Panc1 (cell line): Measurements from ENCODE around the gene CDC25B. TPM values are rescaled to one million over a fixed set of nuclear protein-coding genes. Genes with fewer than 3 reads are reported as not detected.

Experiments
- ATAC-seq: fragments of 200-7000 bp; cut with Tn5 transposase; 2 replicates; pipeline ENCODE4 v1.9.1; 2020; ENCODE audit warnings: mild to moderate bottlenecking, moderate library complexity
- BruUV-seq: library from RNA; stranded (reverse); fragments of 400-500 nt; replicated peaks from 2 replicates; lab custom pipeline; 2021; lab: Mats Ljungman, UMichigan
- CTCF ChIA-PET: fragments of 300-600 bp; sonication (Branson Sonifier 250); formaldehyde crosslinking; loops from one replicate; lab custom pipeline; 2022; ENCODE audit warnings: antibody characterized with exemption; lab: Charles Lee
- POLR2A ChIA-PET: fragments of 300-600 bp; sonication (Branson Sonifier 250); formaldehyde crosslinking; loops from one replicate; lab custom pipeline; 2022; ENCODE audit warnings: antibody characterized with exemption; lab: Charles Lee
- DNase-seq: peaks from one replicate; pipeline ENCODE4 v3.0.0-alpha.2; 2010; ENCODE audit warnings: low read depth, low spot score
- H3K27ac ChIP-seq: 2 replicates; pipeline ENCODE4 v1.5.1; 2011; ENCODE audit warnings: mild to moderate bottlenecking, low read length, inconsistent platforms
- H3K27me3 ChIP-seq: fragments of 200-500 bp; sonication (Bioruptor generic); 2 replicates; pipeline ENCODE4 v1.6.0; 2014; ENCODE audit warnings: low read length, inconsistent platforms; ENCODE audit not compliant: control insufficient read depth, insufficient read depth
- H3K36me3 ChIP-seq: fragments of 200-500 bp; sonication (Bioruptor generic); 2 replicates; pipeline ENCODE4 v1.5.1; 2014; ENCODE audit warnings: inconsistent platforms, mild to moderate bottlenecking, low read length, moderate library complexity; ENCODE audit not compliant: control insufficient read depth, insufficient read depth
- H3K4me1 ChIP-seq: 2 replicates; pipeline ENCODE4 v1.5.1; 2011; ENCODE audit warnings: inconsistent platforms, mild to moderate bottlenecking, low read length, moderate library complexity; ENCODE audit not compliant: control insufficient read depth, insufficient read depth
- H3K4me3 ChIP-seq, 2 experiments: 2 replicates each; pipeline ENCODE4 v1.5.1; 2011 to 2012; ENCODE audit warnings: low read depth in 2 of 2, low read length in 2 of 2, mild to moderate bottlenecking in 2 of 2, inconsistent platforms in 1 of 2, moderate library complexity in 1 of 2
- H3K9me3 ChIP-seq: fragments of 200-500 bp; sonication (Bioruptor generic); 2 replicates; pipeline ENCODE4 v1.5.1; 2014; ENCODE audit warnings: low read depth, mild to moderate bottlenecking, inconsistent platforms, low read length, moderate library complexity; ENCODE audit not compliant: control insufficient read depth, insufficient read depth
- POLR2AphosphoS5 ChIP-seq: IDR thresholded peaks from 2 replicates; pipeline ENCODE4 v1.6.1; 2012; ENCODE audit warnings: mild to moderate bottlenecking, low read depth, low read length, moderate library complexity
- SIN3A ChIP-seq: IDR thresholded peaks from 2 replicates; pipeline ENCODE4 v1.6.1; 2012; ENCODE audit warnings: low read depth, mild to moderate bottlenecking, low read length, moderate library complexity, borderline replicate concordance; ENCODE audit not compliant: insufficient read depth
- TCF7L2 ChIP-seq: IDR thresholded peaks from 2 replicates; pipeline ENCODE4 v1.6.1; 2011; ENCODE audit warnings: mild to moderate bottlenecking, low read depth, low read length, inconsistent platforms
- in situ Hi-C: cut with HindIII; loops from 2 replicates; pipeline ENCODE4 v1.10.0; 2016; ENCODE audit warnings: low sequenced_read_pairs, low pct_unique_long_range_greater_than_20kb
- intact Hi-C: fragments of 100-400 bp; cut with micrococcal nuclease; formaldehyde crosslinking; loops from one replicate; pipeline ENCODE4 v1.10.0; 2022; ENCODE audit not compliant: unreplicated experiment
- total RNA-seq: library from RNA; stranded (reverse); gene quantifications from one replicate; pipeline ENCODE4 v1.2.1, GENCODE V29; 2021; ENCODE audit not compliant: unreplicated experiment
- TF ChIP-seq, protein P1 (sequence below): fragments of 450-650 bp; IDR thresholded peaks from 2 replicates; pipeline ENCODE4 v1.5.1; 2017; ENCODE audit warnings: mild to moderate bottlenecking
- TF ChIP-seq, protein P2 (sequence below), 2 experiments: IDR thresholded peaks; 2 replicates each; pipeline ENCODE4 v1.6.1; 2011 to 2012; ENCODE audit warnings: low read depth in 2 of 2, control low read depth in 1 of 2, low read length in 1 of 2, mild to moderate bottlenecking in 1 of 2, moderate library complexity in 1 of 2; ENCODE audit not compliant: insufficient read depth in 1 of 2

CDC25B gene
- total RNA-seq, 1 experiment from 2014 or later, result 170 TPM

DNA sequence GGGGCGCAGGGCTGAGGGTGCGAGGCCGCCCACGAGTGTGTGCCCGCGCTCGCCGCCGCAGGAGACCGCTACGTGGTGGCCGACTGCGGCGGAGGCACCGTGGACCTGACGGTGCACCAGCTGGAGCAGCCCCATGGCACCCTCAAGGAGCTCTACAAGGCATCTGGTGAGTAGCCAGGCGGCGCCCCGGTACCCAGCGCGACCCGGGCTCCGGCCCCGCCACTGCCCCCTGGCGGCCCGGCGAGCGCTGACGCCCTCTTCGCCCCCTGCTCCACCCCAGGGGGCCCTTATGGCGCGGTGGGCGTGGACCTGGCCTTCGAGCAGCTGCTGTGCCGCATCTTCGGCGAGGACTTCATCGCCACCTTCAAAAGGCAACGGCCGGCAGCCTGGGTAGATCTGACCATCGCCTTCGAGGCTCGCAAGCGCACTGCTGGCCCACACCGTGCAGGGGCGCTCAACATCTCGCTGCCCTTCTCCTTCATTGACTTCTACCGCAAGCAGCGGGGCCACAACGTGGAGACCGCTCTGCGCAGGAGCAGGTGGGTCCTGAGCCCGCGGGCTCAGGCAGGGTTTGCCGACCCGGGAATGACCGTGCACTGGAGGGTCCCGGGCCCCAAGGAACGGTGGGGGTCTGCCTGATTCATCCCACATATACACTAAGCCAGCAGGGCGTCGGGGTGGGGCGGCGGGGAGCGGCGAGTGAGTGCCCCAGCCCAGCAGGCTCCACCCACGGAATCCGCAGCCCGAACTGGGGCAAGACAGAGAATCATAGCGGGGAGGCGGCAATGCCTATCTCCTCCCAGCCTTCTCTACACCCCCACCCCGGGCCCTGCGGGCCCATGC is 46.2 kb upstream of the CDC25B start:
- no peaks in the 10 kb centered on the region; the same call in 1 of the 2 replicates for H3K4me1 ChIP-seq
- H3K36me3 ChIP-seq, result no peaks in the 10 kb centered on the region
- in situ Hi-C loops (no loop called here), intact Hi-C loops (loop anchor here (10.0 kb wide), 1 partner anchor 75 kb away; no protein-coding TSS in a partner anchor)
- H3K27me3 ChIP-seq, result peaks cover 6% of the 10 kb centered on the region
- no peaks in the 10 kb centered on the region for H3K9me3 ChIP-seq
- no TSS peak for BruUV-seq
- ChIA-PET CTCF (interaction anchor here (0.7 to 2.1 kb wide), 4 partner anchors 19 to 73 kb away, joined by 3 to 10 read pairs (median 4); no protein-coding TSS in a partner anchor), POLR2A (no interaction called here)
- no peak overlapping the region for H3K27ac ChIP-seq
- no peak for TF ChIP-seq POLR2AphosphoS5
- TF ChIP-seq TCF7L2, result no peak
- TF ChIP-seq, protein P1, sequence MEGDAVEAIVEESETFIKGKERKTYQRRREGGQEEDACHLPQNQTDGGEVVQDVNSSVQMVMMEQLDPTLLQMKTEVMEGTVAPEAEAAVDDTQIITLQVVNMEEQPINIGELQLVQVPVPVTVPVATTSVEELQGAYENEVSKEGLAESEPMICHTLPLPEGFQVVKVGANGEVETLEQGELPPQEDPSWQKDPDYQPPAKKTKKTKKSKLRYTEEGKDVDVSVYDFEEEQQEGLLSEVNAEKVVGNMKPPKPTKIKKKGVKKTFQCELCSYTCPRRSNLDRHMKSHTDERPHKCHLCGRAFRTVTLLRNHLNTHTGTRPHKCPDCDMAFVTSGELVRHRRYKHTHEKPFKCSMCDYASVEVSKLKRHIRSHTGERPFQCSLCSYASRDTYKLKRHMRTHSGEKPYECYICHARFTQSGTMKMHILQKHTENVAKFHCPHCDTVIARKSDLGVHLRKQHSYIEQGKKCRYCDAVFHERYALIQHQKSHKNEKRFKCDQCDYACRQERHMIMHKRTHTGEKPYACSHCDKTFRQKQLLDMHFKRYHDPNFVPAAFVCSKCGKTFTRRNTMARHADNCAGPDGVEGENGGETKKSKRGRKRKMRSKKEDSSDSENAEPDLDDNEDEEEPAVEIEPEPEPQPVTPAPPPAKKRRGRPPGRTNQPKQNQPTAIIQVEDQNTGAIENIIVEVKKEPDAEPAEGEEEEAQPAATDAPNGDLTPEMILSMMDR, result peak; percentile 98
- no peak for TF ChIP-seq SIN3A
- TF ChIP-seq, protein P2, sequence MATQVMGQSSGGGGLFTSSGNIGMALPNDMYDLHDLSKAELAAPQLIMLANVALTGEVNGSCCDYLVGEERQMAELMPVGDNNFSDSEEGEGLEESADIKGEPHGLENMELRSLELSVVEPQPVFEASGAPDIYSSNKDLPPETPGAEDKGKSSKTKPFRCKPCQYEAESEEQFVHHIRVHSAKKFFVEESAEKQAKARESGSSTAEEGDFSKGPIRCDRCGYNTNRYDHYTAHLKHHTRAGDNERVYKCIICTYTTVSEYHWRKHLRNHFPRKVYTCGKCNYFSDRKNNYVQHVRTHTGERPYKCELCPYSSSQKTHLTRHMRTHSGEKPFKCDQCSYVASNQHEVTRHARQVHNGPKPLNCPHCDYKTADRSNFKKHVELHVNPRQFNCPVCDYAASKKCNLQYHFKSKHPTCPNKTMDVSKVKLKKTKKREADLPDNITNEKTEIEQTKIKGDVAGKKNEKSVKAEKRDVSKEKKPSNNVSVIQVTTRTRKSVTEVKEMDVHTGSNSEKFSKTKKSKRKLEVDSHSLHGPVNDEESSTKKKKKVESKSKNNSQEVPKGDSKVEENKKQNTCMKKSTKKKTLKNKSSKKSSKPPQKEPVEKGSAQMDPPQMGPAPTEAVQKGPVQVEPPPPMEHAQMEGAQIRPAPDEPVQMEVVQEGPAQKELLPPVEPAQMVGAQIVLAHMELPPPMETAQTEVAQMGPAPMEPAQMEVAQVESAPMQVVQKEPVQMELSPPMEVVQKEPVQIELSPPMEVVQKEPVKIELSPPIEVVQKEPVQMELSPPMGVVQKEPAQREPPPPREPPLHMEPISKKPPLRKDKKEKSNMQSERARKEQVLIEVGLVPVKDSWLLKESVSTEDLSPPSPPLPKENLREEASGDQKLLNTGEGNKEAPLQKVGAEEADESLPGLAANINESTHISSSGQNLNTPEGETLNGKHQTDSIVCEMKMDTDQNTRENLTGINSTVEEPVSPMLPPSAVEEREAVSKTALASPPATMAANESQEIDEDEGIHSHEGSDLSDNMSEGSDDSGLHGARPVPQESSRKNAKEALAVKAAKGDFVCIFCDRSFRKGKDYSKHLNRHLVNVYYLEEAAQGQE (IDR thresholded peaks at IDR 0.05; ENCODE audit: insufficient read depth in 1 of 2, low read depth in 2 of 2, low read length in 1 of 2), result no peak; a peak in 1 of 4 replicates
- DNase-seq, result no peak
- ATAC-seq, result peak; percentile 54
- peak overlapping the region; percentile 30 to 47 for H3K4me3 ChIP-seq

DNA sequence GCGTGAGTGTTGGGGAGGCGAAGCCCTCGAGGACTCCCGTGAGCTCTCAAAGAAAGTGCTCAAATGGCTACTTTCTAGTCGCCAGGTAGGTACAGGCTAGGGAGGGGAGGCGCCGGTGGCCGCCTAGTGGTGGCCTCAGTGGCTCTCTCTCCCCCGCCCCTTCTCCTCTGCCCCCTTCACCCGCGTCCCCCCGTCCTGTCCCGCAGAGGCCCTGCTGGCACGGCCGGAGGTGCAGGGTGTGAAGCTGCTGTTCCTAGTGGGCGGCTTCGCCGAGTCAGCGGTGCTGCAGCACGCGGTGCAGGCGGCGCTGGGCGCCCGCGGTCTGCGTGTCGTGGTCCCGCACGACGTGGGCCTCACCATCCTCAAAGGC is 44.8 kb upstream of the CDC25B start:
- intact Hi-C loops, result no loop called here
- ATAC-seq (no peak), DNase-seq (no peak)
- peaks cover 6% of the 10 kb centered on the region for H3K27me3 ChIP-seq
- H3K36me3 ChIP-seq, result no peaks in the 10 kb centered on the region
- H3K9me3 ChIP-seq, result no peaks in the 10 kb centered on the region
- no peak overlapping the region for H3K27ac ChIP-seq
- ChIA-PET CTCF (interaction anchor here (0.5 to 0.8 kb wide), 2 partner anchors 36 to 343 kb away, joined by 3 to 4 read pairs; no protein-coding TSS in a partner anchor), POLR2A (interaction anchor here (0.6 kb wide), 1 partner anchor 34 kb away, joined by 11 read pairs; no protein-coding TSS in a partner anchor)
- H3K4me1 ChIP-seq, result no peaks in the 10 kb centered on the region; the same call in 1 of the 2 replicates
- no peak for TF ChIP-seq POLR2AphosphoS5
- TF ChIP-seq, protein P1, result peak; percentile 58
- peak overlapping the region; percentile 44 to 47 for H3K4me3 ChIP-seq
- in situ Hi-C loops, result no loop called here
- no TSS peak for BruUV-seq
